Neural progenitor cell (in vitro differentiated cells): ENCODE measurements around the gene NXPH3.

ENCODE experiments used
- CTCF ChIP-seq: fragments of 200-600 bp; sonication (generic); IDR thresholded peaks from 2 replicates; pipeline ENCODE4 v1.5.1; 2017; ENCODE audit warnings: antibody characterized with exemption, mild to moderate bottlenecking
- EZH2 ChIP-seq: fragments of 200-600 bp; sonication (generic); IDR thresholded peaks from 2 replicates; pipeline ENCODE4 v1.6.1; 2017; ENCODE audit warnings: antibody characterized with exemption, mild to moderate bottlenecking, moderate library complexity
- EZH2phosphoT487 ChIP-seq: fragments of 200-600 bp; sonication (generic); IDR thresholded peaks from 2 replicates; pipeline ENCODE4 v1.6.1; 2017; ENCODE audit warnings: antibody characterized with exemption

DNA sequence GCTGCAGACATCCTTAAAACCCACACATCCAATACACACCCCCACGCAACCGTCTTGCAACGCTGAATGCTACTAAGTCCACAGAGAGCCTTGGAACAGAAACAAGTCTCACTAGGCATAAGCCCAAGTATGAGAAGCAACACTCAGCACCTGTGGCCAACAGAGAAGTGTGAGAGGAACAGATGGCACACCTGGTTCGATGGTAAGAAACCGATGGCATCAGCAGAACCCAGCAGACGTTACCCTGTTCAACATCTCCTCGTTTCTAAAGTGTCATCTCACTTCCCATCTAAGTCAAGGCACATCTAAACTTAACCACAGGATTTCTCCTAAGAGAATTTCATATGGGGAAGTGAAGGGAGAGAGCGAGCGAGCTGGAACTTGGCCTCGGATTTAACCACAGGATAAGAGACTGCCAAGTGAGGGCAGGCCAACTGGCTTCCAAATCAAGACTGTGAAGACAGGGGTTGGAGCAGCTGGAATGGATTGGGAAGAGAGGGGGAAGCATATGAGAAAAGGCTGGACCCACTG lies 41.0 kb downstream of the NXPH3 start:
- TF ChIP-seq CTCF: no peak
- no peak for TF ChIP-seq EZH2
- no peak for TF ChIP-seq EZH2phosphoT487
